Measurements from ENCODE around the gene TBC1D23.

Gene TBC1D23

DNA sequence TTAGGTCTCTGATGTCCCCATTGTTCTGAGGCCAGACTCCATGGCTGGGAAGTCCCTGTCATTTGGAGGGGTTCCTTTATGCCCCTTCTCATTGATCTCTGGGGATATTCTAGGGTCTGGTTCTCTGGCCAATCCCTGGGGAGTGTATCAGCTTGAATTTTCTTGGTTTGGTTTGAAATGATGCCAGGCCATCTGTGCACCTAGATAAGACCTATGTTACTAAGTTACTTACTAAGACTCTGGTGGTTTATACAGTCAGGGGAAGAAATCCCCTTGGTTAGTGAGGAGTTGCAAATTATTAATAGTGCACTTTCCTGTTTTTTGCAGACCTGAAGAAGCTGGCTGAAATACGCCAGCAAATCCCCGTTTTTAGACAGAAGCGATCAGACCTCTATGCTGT, 94.1 kb downstream of the TBC1D23 start:
- no peak overlapping the region for H2BK5ac ChIP-seq (ENCODE audit: low read depth, low read length, poor library complexity, severe bottlenecking)
- H2BK120ac ChIP-seq (ENCODE audit: low read depth, low read length), result no peak overlapping the region
- no peak overlapping the region for H3K14ac ChIP-seq (ENCODE audit: low read length in 2 of 2)
- H2BK12ac ChIP-seq (ENCODE audit: low read length in 2 of 2), result no peak overlapping the region
- H3K4ac ChIP-seq (ENCODE audit: low read depth in 1 of 2, low read length in 2 of 2), result no peak overlapping the region
- H3K27ac ChIP-seq (ENCODE audit: low read length, poor library complexity, severe bottlenecking), result peak overlapping the region; percentile 33
- H3K23ac ChIP-seq (ENCODE audit: low read length in 2 of 2), result no peak overlapping the region
- H3K36me3 ChIP-seq (ENCODE audit: control insufficient read depth in 1 of 2, insufficient read depth in 2 of 2, low read depth in 1 of 2, low read length in 2 of 2), result peaks cover 22 to 81% of the 10 kb centered on the region in 2 experiments
- no peak overlapping the region for H3K9ac ChIP-seq (ENCODE audit: low read length)
- no peak overlapping the region for H3K18ac ChIP-seq (ENCODE audit: low read depth in 1 of 2, low read length in 2 of 2)
- no peak overlapping the region for H2AFZ ChIP-seq (ENCODE audit: low read depth, low read length)
- H4K91ac ChIP-seq (ENCODE audit: low read length), result no peak overlapping the region
- 90% methylated on average over 2 of the region's 3 CpGs for WGBS
- H2BK15ac ChIP-seq (ENCODE audit: low read depth, poor library complexity, severe bottlenecking), result no peak overlapping the region
- peaks cover 3% of the 10 kb centered on the region for H3K9me3 ChIP-seq (ENCODE audit: control insufficient read depth, low read length)
- no peak for DNase-seq
- no peaks in the 10 kb centered on the region for H3K27me3 ChIP-seq (ENCODE audit: control insufficient read depth in 1 of 2, insufficient read depth in 1 of 2, low read length in 2 of 2)
- no peak overlapping the region for H3K4me3 ChIP-seq (ENCODE audit: insufficient read depth in 1 of 2, low read depth in 1 of 2, low read length in 2 of 2)
- H2AK5ac ChIP-seq (ENCODE audit: low read length, severe bottlenecking), result peak overlapping the region; percentile 19
- no peak overlapping the region for H4K8ac ChIP-seq (ENCODE audit: low read length)
- peaks cover 11% of the 10 kb centered on the region for H3K79me1 ChIP-seq (replicated peaks; ENCODE audit: low read length, poor library complexity, severe bottlenecking)
- H3K4me2 ChIP-seq (ENCODE audit: low read length, poor library complexity, severe bottlenecking), result no peak overlapping the region
- H3K4me1 ChIP-seq (ENCODE audit: control insufficient read depth, insufficient read depth, low read depth, low read length), result peaks cover 4% of the 10 kb centered on the region

DNA sequence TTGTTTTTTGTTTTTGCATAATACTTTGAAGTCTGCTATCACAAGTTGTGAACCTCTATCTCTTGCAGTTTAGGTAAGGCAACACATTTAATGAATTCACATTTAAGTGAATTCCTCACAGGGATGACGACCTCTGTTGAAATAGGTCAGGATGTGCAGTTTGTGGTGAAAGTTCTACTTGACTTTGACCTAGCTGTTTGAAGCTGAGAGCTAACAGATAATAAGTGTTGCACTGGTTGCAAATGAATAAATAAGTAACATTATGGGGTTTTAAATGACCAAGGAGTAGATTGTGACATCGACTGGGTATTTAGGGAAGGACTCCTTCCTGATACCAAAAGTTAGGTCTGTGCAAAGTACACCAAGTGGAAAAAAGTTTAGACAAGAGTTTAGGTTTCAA, 97.6 kb downstream of the TBC1D23 start:
- H2BK120ac ChIP-seq (ENCODE audit: low read depth, low read length), result no peak overlapping the region
- no peak overlapping the region for H3K27ac ChIP-seq (ENCODE audit: low read length, poor library complexity, severe bottlenecking)
- no peak overlapping the region for H3K14ac ChIP-seq (ENCODE audit: low read length in 2 of 2)
- H3K23ac ChIP-seq (ENCODE audit: low read length in 2 of 2), result no peak overlapping the region
- peaks cover 5% of the 10 kb centered on the region for H3K79me1 ChIP-seq (replicated peaks; ENCODE audit: low read length, poor library complexity, severe bottlenecking)
- no peaks in the 10 kb centered on the region for H3K27me3 ChIP-seq (ENCODE audit: control insufficient read depth in 1 of 2, insufficient read depth in 1 of 2, low read length in 2 of 2)
- no peak overlapping the region for H3K4me3 ChIP-seq (ENCODE audit: insufficient read depth in 1 of 2, low read depth in 1 of 2, low read length in 2 of 2)
- 97% methylated on average over 2 of the region's 2 CpGs for WGBS
- no peak overlapping the region for H2BK12ac ChIP-seq (ENCODE audit: low read length in 2 of 2)
- no peak overlapping the region for H3K9ac ChIP-seq (ENCODE audit: low read length)
- H3K9me3 ChIP-seq (ENCODE audit: control insufficient read depth, low read length), result no peaks in the 10 kb centered on the region
- DNase-seq, result peak; percentile 24
- no peak overlapping the region for H2AK5ac ChIP-seq (ENCODE audit: low read length, severe bottlenecking)
- H2BK15ac ChIP-seq (ENCODE audit: low read depth, poor library complexity, severe bottlenecking), result no peak overlapping the region
- no peak overlapping the region for H3K4me2 ChIP-seq (ENCODE audit: low read length, poor library complexity, severe bottlenecking)
- no peak overlapping the region for H4K91ac ChIP-seq (ENCODE audit: low read length)
- no peak overlapping the region for H4K8ac ChIP-seq (ENCODE audit: low read length)
- H2BK5ac ChIP-seq (ENCODE audit: low read depth, low read length, poor library complexity, severe bottlenecking), result no peak overlapping the region
- H2AFZ ChIP-seq (ENCODE audit: low read depth, low read length), result no peak overlapping the region
- no peak overlapping the region for H3K18ac ChIP-seq (ENCODE audit: low read depth in 1 of 2, low read length in 2 of 2)
- H3K4me1 ChIP-seq (ENCODE audit: control insufficient read depth, insufficient read depth, low read depth, low read length), result peaks cover 4% of the 10 kb centered on the region
- no peak overlapping the region for H3K4ac ChIP-seq (ENCODE audit: low read depth in 1 of 2, low read length in 2 of 2)
- peaks cover 17 to 90% of the 10 kb centered on the region in 2 experiments for H3K36me3 ChIP-seq (ENCODE audit: control insufficient read depth in 1 of 2, insufficient read depth in 2 of 2, low read depth in 1 of 2, low read length in 2 of 2)

DNA sequence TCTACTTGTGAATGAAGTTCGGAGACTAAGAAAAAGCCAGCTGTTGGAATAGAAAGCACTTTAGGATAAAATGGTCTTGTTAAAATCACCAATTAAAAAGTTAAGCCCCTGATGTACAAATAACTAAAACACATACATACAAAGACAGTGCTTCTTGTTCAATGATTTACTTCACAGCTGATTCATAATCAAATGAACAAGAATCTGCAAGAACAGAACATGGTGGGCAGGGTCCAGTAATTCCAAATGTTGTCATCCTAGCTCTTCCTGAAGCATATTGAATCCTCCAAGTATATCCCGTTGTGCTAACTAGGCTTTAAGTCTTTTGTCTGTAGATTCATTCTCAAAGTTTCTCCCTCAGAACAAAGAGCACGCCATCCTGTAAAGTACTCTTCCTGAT, 98.2 kb downstream of the TBC1D23 start:
- no peak overlapping the region for H3K4me3 ChIP-seq (ENCODE audit: insufficient read depth in 1 of 2, low read depth in 1 of 2, low read length in 2 of 2)
- H3K79me1 ChIP-seq (replicated peaks; ENCODE audit: low read length, poor library complexity, severe bottlenecking), result peaks cover 3% of the 10 kb centered on the region
- H3K36me3 ChIP-seq (ENCODE audit: control insufficient read depth in 1 of 2, insufficient read depth in 2 of 2, low read depth in 1 of 2, low read length in 2 of 2), result peaks cover 13 to 90% of the 10 kb centered on the region in 2 experiments
- H3K9ac ChIP-seq (ENCODE audit: low read length), result no peak overlapping the region
- no peak overlapping the region for H2AFZ ChIP-seq (ENCODE audit: low read depth, low read length)
- H2BK120ac ChIP-seq (ENCODE audit: low read depth, low read length), result no peak overlapping the region
- H3K4me1 ChIP-seq (ENCODE audit: control insufficient read depth, insufficient read depth, low read depth, low read length), result peaks cover 2% of the 10 kb centered on the region
- H2BK15ac ChIP-seq (ENCODE audit: low read depth, poor library complexity, severe bottlenecking), result no peak overlapping the region
- H2AK5ac ChIP-seq (ENCODE audit: low read length, severe bottlenecking), result no peak overlapping the region
- H3K27ac ChIP-seq (ENCODE audit: low read length, poor library complexity, severe bottlenecking), result no peak overlapping the region
- no peak overlapping the region for H3K23ac ChIP-seq (ENCODE audit: low read length in 2 of 2)
- H3K14ac ChIP-seq (ENCODE audit: low read length in 2 of 2), result no peak overlapping the region
- H3K27me3 ChIP-seq (ENCODE audit: control insufficient read depth in 1 of 2, insufficient read depth in 1 of 2, low read length in 2 of 2), result no peaks in the 10 kb centered on the region
- no peak overlapping the region for H3K4ac ChIP-seq (ENCODE audit: low read depth in 1 of 2, low read length in 2 of 2)
- H2BK12ac ChIP-seq (ENCODE audit: low read length in 2 of 2), result no peak overlapping the region
- H4K91ac ChIP-seq (ENCODE audit: low read length), result no peak overlapping the region
- no peak overlapping the region for H3K4me2 ChIP-seq (ENCODE audit: low read length, poor library complexity, severe bottlenecking)
- no peak overlapping the region for H3K18ac ChIP-seq (ENCODE audit: low read depth in 1 of 2, low read length in 2 of 2)
- no peak overlapping the region for H2BK5ac ChIP-seq (ENCODE audit: low read depth, low read length, poor library complexity, severe bottlenecking)
- H3K9me3 ChIP-seq (ENCODE audit: control insufficient read depth, low read length), result no peaks in the 10 kb centered on the region
- 97% methylated on average over 2 of the region's 3 CpGs for WGBS
- no peak for DNase-seq
- H4K8ac ChIP-seq (ENCODE audit: low read length), result no peak overlapping the region

- Histone ChIP-seq H3K4me2 (ENCODE audit: low read length, poor library complexity, severe bottlenecking) (no peak overlapping the region), H3K4ac (ENCODE audit: low read depth in 1 of 2, low read length in 2 of 2) (no peak overlapping the region), H3K9me3 (ENCODE audit: control insufficient read depth, low read length) (no peaks in the 10 kb centered on the region), H3K4me1 (ENCODE audit: control insufficient read depth, insufficient read depth, low read depth, low read length) (no peaks in the 10 kb centered on the region), H3K27me3 (ENCODE audit: control insufficient read depth in 1 of 2, insufficient read depth in 1 of 2, low read length in 2 of 2) (no peaks in the 10 kb centered on the region), H4K8ac (ENCODE audit: low read length) (no peak overlapping the region), H4K91ac (ENCODE audit: low read length) (no peak overlapping the region), H2BK5ac (ENCODE audit: low read depth, low read length, poor library complexity, severe bottlenecking) (no peak overlapping the region), H2BK12ac (ENCODE audit: low read length in 2 of 2) (no peak overlapping the region), H2BK15ac (ENCODE audit: low read depth, poor library complexity, severe bottlenecking) (no peak overlapping the region), H3K18ac (ENCODE audit: low read depth in 1 of 2, low read length in 2 of 2) (no peak overlapping the region), H3K27ac (ENCODE audit: low read length, poor library complexity, severe bottlenecking) (no peak overlapping the region), H2BK120ac (ENCODE audit: low read depth, low read length) (no peak overlapping the region), H3K36me3 (ENCODE audit: control insufficient read depth in 1 of 2, insufficient read depth in 2 of 2, low read depth in 1 of 2, low read length in 2 of 2) (peaks cover 11 to 90% of the 10 kb centered on the region in 2 experiments), H3K9ac (ENCODE audit: low read length) (no peak overlapping the region), H3K14ac (ENCODE audit: low read length in 2 of 2) (no peak overlapping the region), H3K23ac (ENCODE audit: low read length in 2 of 2) (no peak overlapping the region), H2AK5ac (ENCODE audit: low read length, severe bottlenecking) (no peak overlapping the region), H3K4me3 (ENCODE audit: insufficient read depth in 1 of 2, low read depth in 1 of 2, low read length in 2 of 2) (no peak overlapping the region), H2AFZ (ENCODE audit: low read depth, low read length) (no peak overlapping the region), H3K79me1 (replicated peaks; ENCODE audit: low read length, poor library complexity, severe bottlenecking) (no peaks in the 10 kb centered on the region)
- 99% methylated on average over 4 of the region's 4 CpGs for WGBS
- DNase-seq, result no peak
Observed at GRCh38 chr3:100360757-100361496, 100.1 kb downstream of the TBC1D23 start.

All from mesenchymal stem cell (in vitro differentiated cells and primary cell).